GM21528 (cell line): ENCODE data around the gene UNC93B1.

ENCODE experiments used
- ATAC-seq: cut with Tn5 transposase; IDR thresholded peaks from one replicate; pipeline ENCODE4 v1.9.1; 2021; ENCODE audit warnings: mild to moderate bottlenecking, moderate library complexity; ENCODE audit not compliant: unreplicated experiment, low FRiP score

Gene UNC93B1

GRCh38 chr11:68003846-68004550, at the start of gene UNC93B1:
Gene UNC93B1, minus strand, starts transcription at chr11:68004097. Its CDS starts 54 bp downstream, at chr11:68004043.
- ATAC-seq = peak; percentile 58

- ATAC-seq = no peak
These were observed 49.2 kb upstream of the UNC93B1 start for GRCh38 chr11:68053117-68053516.

- no peak for ATAC-seq
These were observed 48.4 kb upstream of the UNC93B1 start for GRCh38 chr11:68052137-68052873.

GRCh38 chr11:68051191-68052136, 47.6 kb upstream of the UNC93B1 start:
- no peak for ATAC-seq

GRCh38 chr11:68050371-68050841, 46.5 kb upstream of the UNC93B1 start:
- ATAC-seq = no peak

- no peak for ATAC-seq
These were observed 45.8 kb upstream of the UNC93B1 start for GRCh38 chr11:68049509-68050370.

GRCh38 chr11:68048681-68049508, 45.0 kb upstream of the UNC93B1 start:
- ATAC-seq = no peak

- no peak for ATAC-seq
These were observed 43.8 kb upstream of the UNC93B1 start for GRCh38 chr11:68047437-68048290.

- no peak for ATAC-seq
These were observed 41.0 kb upstream of the UNC93B1 start for GRCh38 chr11:68044898-68045351.

GRCh38 chr11:68044145-68044813, 40.4 kb upstream of the UNC93B1 start:
- ATAC-seq = no peak

GRCh38 chr11:68043349-68044144, 39.6 kb upstream of the UNC93B1 start:
- no peak for ATAC-seq

GRCh38 chr11:68043029-68043348, 39.1 kb upstream of the UNC93B1 start:
- ATAC-seq = no peak

- ATAC-seq = no peak
These were observed 38.5 kb upstream of the UNC93B1 start for GRCh38 chr11:68042219-68043028.

- no peak for ATAC-seq
These were observed 37.8 kb upstream of the UNC93B1 start for GRCh38 chr11:68041617-68042218.

GRCh38 chr11:68040957-68041591, 37.2 kb upstream of the UNC93B1 start:
- no peak for ATAC-seq
